ENCODE measurements around the gene SLC9A3. TPM values are rescaled to one million over a fixed set of nuclear protein-coding genes. Genes with fewer than 3 reads are reported as not detected.

SLC9A3 gene
- total RNA-seq, 4 donors from 2014 or later: 5.9 to 8.2 (median 7.6) TPM

- H3K4me1 ChIP-seq: no peaks in the 10 kb centered on the region
- no peaks in the 10 kb centered on the region for H3K27me3 ChIP-seq
- no peaks in the 10 kb centered on the region for H3K36me3 ChIP-seq
- no peak overlapping the region for H3K4me3 ChIP-seq (replicated peaks in 1 of 3)
- TF ChIP-seq POLR2A (IDR thresholded peaks at IDR 0.05) (no peak), CTCF (IDR thresholded peaks at IDR 0.05) (no peak)
- DNase-seq: no peak
- no peak overlapping the region for H3K27ac ChIP-seq
- H3K9me3 ChIP-seq: no peaks in the 10 kb centered on the region
- intact Hi-C loops (cut with DNase I): no loop called here
- 62 to 68% methylated on average over 18 to 21 of the region's 27 CpGs for WGBS, 2 donors
Observed at GRCh38 chr5:538801-539468, 14.7 kb upstream of the SLC9A3 start.

GRCh38 chr5:538271-538771 is 14.1 kb upstream of the SLC9A3 start:
- WGBS, 2 donors: 95% methylated on average over 9 to 17 of the region's 27 CpGs
- H3K27me3 ChIP-seq: no peaks in the 10 kb centered on the region
- H3K27ac ChIP-seq: no peak overlapping the region

GRCh38 chr5:537621-538071 is 13.4 kb upstream of the SLC9A3 start:
- Histone ChIP-seq H3K4me3 (replicated peaks in 1 of 3) (no peak overlapping the region), H3K9me3 (no peaks in the 10 kb centered on the region), H3K4me1 (peaks cover 0 to 2% of the 10 kb centered on the region in 2 donors), H3K36me3 (no peaks in the 10 kb centered on the region), H3K27me3 (no peaks in the 10 kb centered on the region), H3K27ac (no peak overlapping the region)
- TF ChIP-seq POLR2A (IDR thresholded peaks at IDR 0.05): no peak
- TF ChIP-seq CTCF (IDR thresholded peaks at IDR 0.05): no peak
- intact Hi-C loops (cut with DNase I): no loop called here
- no peak for DNase-seq
- 87 to 88% methylated on average over 9 to 11 of the region's 16 CpGs for WGBS, 2 donors

More at GRCh38 chr5:538271-538771, 14.1 kb upstream of the SLC9A3 start:
- H3K4me3 ChIP-seq (replicated peaks in 1 of 3): no peak overlapping the region
- H3K4me1 ChIP-seq: no peaks in the 10 kb centered on the region
- no peaks in the 10 kb centered on the region for H3K36me3 ChIP-seq
- intact Hi-C loops (cut with DNase I): no loop called here
- H3K9me3 ChIP-seq: no peaks in the 10 kb centered on the region
- no peak for DNase-seq
- TF ChIP-seq POLR2A (IDR thresholded peaks at IDR 0.05): no peak
- TF ChIP-seq CTCF (IDR thresholded peaks at IDR 0.05): no peak

- intact Hi-C loops (cut with DNase I): no loop called here
- TF ChIP-seq CTCF (IDR thresholded peaks at IDR 0.05) (no peak), POLR2A (IDR thresholded peaks at IDR 0.05) (no peak)
- Histone ChIP-seq H3K36me3 (no peaks in the 10 kb centered on the region), H3K4me1 (peaks cover 0 to 4% of the 10 kb centered on the region in 2 donors), H3K4me3 (replicated peaks in 1 of 3) (no peak overlapping the region), H3K9me3 (no peaks in the 10 kb centered on the region), H3K27me3 (no peaks in the 10 kb centered on the region), H3K27ac (no peak overlapping the region)
- DNase-seq: no peak
- WGBS, 2 donors: 78 to 91% methylated on average over 19 to 22 of the region's 22 CpGs
Observed at GRCh38 chr5:537098-537497, 12.8 kb upstream of the SLC9A3 start.
